Immature natural killer cell (primary cell): Measurements from ENCODE around the gene C10orf62. TPM values are rescaled to one million over a fixed set of nuclear protein-coding genes. Genes with fewer than 3 reads are reported as not detected.
A peak's percentile ranks its signal among the peaks of the same experiment; 100 is the strongest.

ENCODE experiments used
- DNase-seq, 3 donors: peaks; one replicate each; pipeline ENCODE4 v3.0.0; 2022; ENCODE audit warnings: mixed read lengths in 1 of 3
- H3K27ac Mint-ChIP-seq, 6 donors: one replicate each; pipeline ENCODE4 v1.8.0; 2020; ENCODE audit warnings: mixed read lengths in 6 of 6, mild to moderate bottlenecking in 5 of 6, inconsistent platforms in 4 of 6, moderate library complexity in 3 of 6
- H3K27me3 Mint-ChIP-seq, 3 donors: one replicate each; pipeline ENCODE4 v1.8.0; 2020 to 2021; ENCODE audit warnings: low read depth in 3 of 3, mild to moderate bottlenecking in 3 of 3, mixed read lengths in 3 of 3, moderate library complexity in 3 of 3, inconsistent platforms in 1 of 3
- H3K36me3 Mint-ChIP-seq, 3 donors: one replicate each; pipeline ENCODE4 v1.8.0; 2020; ENCODE audit warnings: mixed read lengths in 3 of 3, inconsistent platforms in 2 of 3, mild to moderate bottlenecking in 2 of 3
- H3K4me1 Mint-ChIP-seq, 2 donors: one replicate each; pipeline ENCODE4 v1.8.0; 2020; ENCODE audit warnings: inconsistent platforms in 2 of 2, mild to moderate bottlenecking in 2 of 2, mixed read lengths in 2 of 2, moderate library complexity in 1 of 2
- H3K4me3 Mint-ChIP-seq, 5 donors: one replicate each; pipeline ENCODE4 v1.8.0; 2020; ENCODE audit warnings: mild to moderate bottlenecking in 5 of 5, mixed read lengths in 5 of 5, inconsistent platforms in 3 of 5, moderate library complexity in 3 of 5
- H3K9me3 Mint-ChIP-seq, 6 donors: one replicate each; pipeline ENCODE4 v1.8.0; 2020; ENCODE audit warnings: mild to moderate bottlenecking in 6 of 6, mixed read lengths in 6 of 6, inconsistent platforms in 4 of 6, moderate library complexity in 3 of 6
- polyA plus RNA-seq, 3 donors: library from polyadenylated mRNA; unstranded; fragments of 300-500 nt; fragmentation: Illumina TruSeq; gene quantifications; one replicate each; pipeline ENCODE4 v1.2.3, GENCODE V29; 2021

Gene C10orf62
- polyA plus RNA-seq, 3 donors from 2014 or later, result not detected

DNA sequence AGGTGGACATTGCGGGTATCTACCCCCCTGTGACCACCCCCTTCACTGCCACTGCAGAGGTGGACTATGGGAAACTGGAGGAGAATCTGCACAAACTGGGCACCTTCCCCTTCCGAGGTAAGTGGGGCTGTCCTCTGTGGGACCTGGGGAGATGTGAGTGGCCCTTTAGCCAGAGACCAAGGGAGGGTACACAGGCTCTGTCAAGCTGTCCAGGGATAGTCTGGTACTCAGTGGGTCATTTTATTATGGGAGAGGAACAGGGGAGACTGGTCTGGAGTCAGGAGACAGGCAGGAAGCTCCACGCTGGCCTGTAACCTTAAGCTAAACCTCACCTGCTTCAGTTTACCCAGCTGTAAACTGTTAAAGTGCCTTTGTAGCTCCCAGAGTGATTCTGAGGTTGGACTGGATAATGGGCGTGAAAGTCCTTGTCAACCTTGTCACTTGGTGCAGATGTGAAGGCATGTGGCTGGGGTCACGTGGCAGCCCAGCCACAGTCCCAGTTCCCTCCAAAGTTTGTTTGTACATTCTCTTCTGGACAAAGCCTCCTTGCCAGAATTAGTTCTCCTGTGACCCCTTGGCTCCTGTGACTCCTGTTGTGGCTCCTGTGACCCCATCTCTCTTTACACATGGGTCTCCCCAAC, 4.6 kb upstream of the C10orf62 start:
- DNase-seq, result no peak
- H3K27ac Mint-ChIP-seq, result no peak overlapping the region
- no peaks in the 10 kb centered on the region for H3K36me3 Mint-ChIP-seq
- H3K4me1 Mint-ChIP-seq, result peaks cover 5 to 10% of the 10 kb centered on the region in 2 donors
- H3K4me3 Mint-ChIP-seq, result no peak overlapping the region
- no peaks in the 10 kb centered on the region for H3K9me3 Mint-ChIP-seq
- peaks cover 0 to 6% (median 6%) of the 10 kb centered on the region in 3 donors for H3K27me3 Mint-ChIP-seq

DNA sequence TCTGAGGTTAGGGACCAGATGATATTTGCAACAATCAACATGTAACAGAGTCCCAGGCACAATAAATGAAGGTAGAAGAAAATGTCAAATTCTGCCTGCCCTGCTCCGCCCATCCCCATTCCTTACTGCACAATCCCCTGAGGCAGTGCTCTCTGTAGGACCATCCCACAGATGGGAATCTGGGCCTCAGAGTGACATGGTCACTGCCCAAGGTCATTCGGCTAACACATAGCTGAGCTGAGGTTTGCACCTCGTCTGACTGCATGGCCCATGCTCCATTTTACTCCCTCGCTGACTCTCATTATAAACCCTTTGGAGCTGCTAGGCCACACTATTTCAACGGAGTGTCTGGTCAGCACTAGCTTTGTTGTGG, 4.1 kb upstream of the C10orf62 start:
- H3K36me3 Mint-ChIP-seq, result no peaks in the 10 kb centered on the region
- H3K4me3 Mint-ChIP-seq, result no peak overlapping the region
- H3K27me3 Mint-ChIP-seq, result peaks cover 5 to 9% (median 6%) of the 10 kb centered on the region in 3 donors
- no peak overlapping the region for H3K27ac Mint-ChIP-seq
- H3K4me1 Mint-ChIP-seq, result peaks cover 10 to 15% of the 10 kb centered on the region in 2 donors
- H3K9me3 Mint-ChIP-seq, result no peaks in the 10 kb centered on the region
- no peak for DNase-seq

DNA sequence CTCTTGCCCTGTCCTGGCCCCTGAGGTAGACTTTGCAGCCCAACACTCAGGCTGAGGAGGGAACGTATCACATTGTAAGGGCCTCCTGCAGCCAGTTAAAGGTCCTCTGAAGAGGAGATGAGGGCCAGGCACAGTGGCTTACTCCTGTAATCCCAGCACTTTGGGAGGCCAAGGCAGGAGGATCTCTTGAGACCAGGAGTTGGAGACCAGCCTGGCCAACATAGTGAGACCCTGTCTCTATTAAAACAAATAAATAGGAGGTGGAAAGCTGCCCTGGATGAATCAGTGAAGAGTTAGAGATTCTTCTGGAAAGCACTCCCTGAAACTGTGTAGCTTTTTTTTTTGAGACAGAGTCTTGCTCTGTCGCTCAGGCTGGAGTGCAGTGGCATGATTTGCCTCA, 2.3 kb upstream of the C10orf62 start:
- Mint-ChIP-seq H3K4me3 (no peak overlapping the region), H3K9me3 (no peaks in the 10 kb centered on the region), H3K27ac (peak overlapping the region in 1 of 6 donors; percentile 28), H3K36me3 (no peaks in the 10 kb centered on the region), H3K4me1 (peaks cover 23 to 29% of the 10 kb centered on the region in 2 donors), H3K27me3 (peaks cover 5 to 7% (median 6%) of the 10 kb centered on the region in 3 donors)
- DNase-seq, result no peak

DNA sequence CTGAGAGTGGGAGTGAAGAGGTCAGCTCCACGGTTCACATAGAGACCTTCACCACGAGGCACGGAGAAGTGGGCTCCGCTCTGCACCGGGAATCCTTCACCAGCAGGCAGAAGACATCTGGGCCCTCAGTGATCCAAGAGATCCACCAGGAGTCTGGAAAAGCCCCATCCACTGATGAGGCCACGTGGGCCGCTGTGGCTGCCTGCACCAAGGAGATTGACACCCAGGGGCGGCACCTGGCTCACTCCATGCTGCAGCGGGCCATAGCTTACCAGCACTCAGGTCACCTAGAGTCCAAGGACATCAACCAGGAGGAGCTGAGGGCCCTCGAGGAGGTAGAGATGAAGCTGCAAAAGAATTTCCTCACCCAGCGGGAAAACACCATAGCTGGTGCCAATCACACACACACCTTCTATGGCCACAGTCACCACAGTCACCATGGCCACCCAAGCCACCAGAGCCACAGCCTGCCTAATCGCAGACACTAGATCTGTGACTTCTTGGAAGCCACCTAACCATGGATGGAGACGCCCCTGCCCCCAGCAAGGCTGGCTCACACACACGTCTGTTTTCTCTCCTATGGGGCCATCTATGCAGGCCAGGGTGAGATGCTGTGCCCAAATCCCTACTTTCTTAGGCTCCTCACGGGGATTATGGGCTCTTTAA, 694 bp downstream of the C10orf62 start:
- peak; percentile 69 to 73 (median 71) for DNase-seq
- H3K27ac Mint-ChIP-seq, result peak overlapping the region in 5 of 6 donors; percentile 65 to 87 (median 71)

DNA sequence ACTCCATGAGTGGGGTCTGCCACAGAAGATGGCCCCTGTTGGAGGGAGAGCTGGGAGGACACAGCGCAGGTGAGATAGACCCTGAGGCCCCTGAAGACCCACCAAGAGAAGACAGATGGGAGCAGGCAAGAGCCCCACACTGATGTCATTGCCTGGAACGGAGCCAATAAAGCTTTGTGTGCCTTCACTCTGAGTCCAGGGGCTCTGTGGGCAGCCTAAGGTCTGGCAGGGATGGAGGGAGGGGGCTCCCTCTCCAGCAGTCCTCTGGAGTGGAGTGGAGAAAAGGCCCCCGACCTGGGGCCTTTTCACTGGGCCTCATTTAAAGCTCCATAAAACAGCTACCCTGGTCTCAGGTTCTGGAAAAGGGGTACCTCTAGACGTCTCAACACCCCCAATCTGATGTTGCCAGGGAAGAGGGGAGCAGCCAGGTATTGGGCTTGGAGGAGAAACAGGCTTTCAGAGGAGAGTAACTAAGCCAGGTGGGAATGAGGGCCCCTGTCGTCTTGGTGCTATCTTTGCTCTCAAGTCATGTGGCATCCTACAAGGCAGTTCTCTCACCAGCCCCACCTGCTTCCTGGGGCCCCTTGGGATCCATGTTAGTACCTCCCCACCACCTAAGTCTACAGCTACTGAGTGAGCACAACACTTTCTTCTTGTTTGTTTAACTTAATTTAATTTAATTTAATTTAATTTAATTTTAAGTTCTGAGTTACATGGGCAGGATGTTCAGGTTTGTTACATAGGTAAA, 1.4 kb downstream of the C10orf62 start:
- no peak for DNase-seq
- H3K4me1 Mint-ChIP-seq, result peaks cover 23 to 29% of the 10 kb centered on the region in 2 donors
- no peaks in the 10 kb centered on the region for H3K9me3 Mint-ChIP-seq
- H3K36me3 Mint-ChIP-seq, result no peaks in the 10 kb centered on the region
- peak overlapping the region; percentile 3 to 73 (median 42) for H3K4me3 Mint-ChIP-seq
- H3K27ac Mint-ChIP-seq, result peak overlapping the region in 5 of 6 donors; percentile 65 to 87 (median 71)
- H3K27me3 Mint-ChIP-seq, result peaks cover 3 to 8% (median 5%) of the 10 kb centered on the region in 3 donors

More for the DNA sequence above, 694 bp downstream of the C10orf62 start:
- H3K4me1 Mint-ChIP-seq, result peaks cover 23 to 29% of the 10 kb centered on the region in 2 donors
- H3K9me3 Mint-ChIP-seq, result no peaks in the 10 kb centered on the region
- H3K27me3 Mint-ChIP-seq, result peaks cover 3 to 8% (median 5%) of the 10 kb centered on the region in 3 donors
- no peaks in the 10 kb centered on the region for H3K36me3 Mint-ChIP-seq
- H3K4me3 Mint-ChIP-seq, result peak overlapping the region; percentile 32 to 73 (median 42)

DNA sequence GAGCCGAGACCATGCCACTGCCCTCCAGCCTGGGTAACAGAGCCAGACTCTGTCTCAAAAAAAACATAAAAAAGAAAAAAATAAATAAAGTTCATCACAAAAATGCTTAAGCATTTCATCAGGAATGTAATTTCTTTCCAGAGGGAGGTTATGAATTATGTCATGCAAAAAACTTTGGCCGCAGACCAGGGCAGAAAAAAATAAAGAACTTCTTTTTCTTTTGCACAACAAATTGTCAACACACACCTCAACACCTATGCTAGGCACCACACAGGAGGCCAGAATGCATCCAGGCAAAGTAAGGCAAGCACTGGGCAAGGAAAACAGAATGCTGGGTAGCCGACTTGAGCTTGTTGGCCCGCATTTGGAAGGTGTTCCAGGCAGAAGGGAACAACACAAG, 3.9 kb downstream of the C10orf62 start:
- peaks cover 5 to 8% (median 5%) of the 10 kb centered on the region in 3 donors for H3K27me3 Mint-ChIP-seq
- no peaks in the 10 kb centered on the region for H3K36me3 Mint-ChIP-seq
- H3K4me3 Mint-ChIP-seq, result no peak overlapping the region
- peaks cover 23 to 29% of the 10 kb centered on the region in 2 donors for H3K4me1 Mint-ChIP-seq
- no peak overlapping the region for H3K27ac Mint-ChIP-seq
- no peaks in the 10 kb centered on the region for H3K9me3 Mint-ChIP-seq
- DNase-seq, result no peak

DNA sequence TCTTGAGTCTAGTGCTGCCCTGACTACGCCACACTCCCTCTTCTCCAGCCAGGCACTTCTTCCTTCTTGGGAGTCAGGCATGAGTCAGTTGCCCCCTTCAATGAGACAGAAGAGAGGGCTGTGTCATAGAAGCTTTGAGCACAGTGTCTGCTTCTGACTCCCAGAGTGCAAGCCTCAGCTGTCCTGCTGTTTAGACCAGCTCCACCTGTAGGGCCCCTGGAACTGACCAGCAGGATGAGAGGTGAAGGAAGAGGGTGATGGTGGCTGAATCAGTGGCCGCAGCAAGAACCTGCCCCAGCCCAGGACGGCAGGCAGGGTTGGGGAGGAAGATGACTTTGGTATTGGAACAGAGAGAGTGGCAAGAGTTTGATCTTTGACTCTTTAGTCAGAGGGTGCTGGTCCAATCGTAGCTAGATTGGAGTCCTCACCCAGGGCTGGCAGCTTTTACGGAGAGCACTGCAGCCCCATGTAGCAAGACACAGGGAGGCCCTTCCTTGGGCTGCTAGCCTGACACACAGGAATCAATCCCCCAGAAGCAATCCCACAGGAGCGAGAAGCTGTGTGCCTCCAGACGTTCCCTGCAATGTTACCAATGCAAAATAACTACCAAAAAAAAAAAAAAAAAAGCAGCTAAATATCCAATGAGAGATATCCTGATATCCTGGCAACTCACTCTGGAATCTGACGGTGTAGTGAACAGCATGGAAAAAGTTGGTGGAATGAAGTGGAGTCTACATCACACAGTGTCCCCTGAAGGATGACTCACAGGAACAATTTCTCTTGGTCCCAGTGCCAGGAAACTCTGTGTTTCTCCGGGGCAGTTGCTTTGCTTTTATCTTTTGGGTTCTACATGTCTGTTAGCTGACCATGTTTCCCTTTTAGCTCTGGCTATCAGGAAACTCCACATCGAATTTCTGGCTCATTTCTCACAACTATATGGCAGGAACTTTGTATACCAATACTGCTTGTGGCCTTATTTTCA, 6.9 kb downstream of the C10orf62 start:
- Mint-ChIP-seq H3K27ac (no peak overlapping the region), H3K36me3 (no peaks in the 10 kb centered on the region), H3K9me3 (no peaks in the 10 kb centered on the region), H3K27me3 (peaks cover 0 to 7% (median 4%) of the 10 kb centered on the region in 3 donors), H3K4me3 (no peak overlapping the region), H3K4me1 (peaks cover 5 to 6% of the 10 kb centered on the region in 2 donors)
- DNase-seq, result no peak

DNA sequence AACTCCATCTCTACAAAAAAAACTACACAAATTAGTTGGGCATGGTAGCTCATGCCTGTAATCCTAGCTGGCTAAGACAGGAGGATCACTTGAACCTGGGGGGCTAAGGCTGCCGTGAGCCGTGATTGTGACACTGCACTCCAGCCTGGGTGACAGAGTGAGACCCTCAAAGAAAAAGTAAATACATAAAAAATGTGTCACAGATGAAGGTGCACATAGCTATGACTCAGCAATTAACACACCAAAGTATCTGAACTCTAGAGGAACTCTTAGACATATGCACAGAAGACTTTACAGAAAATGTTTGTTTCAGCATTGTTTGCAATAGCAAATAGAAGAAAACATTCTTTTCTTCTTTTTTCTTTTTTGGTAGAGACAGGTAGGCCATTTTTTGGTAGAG, 8.3 kb downstream of the C10orf62 start:
- H3K27ac Mint-ChIP-seq, result peak overlapping the region in 1 of 6 donors; percentile 3
- peaks cover 0 to 7% (median 5%) of the 10 kb centered on the region in 3 donors for H3K27me3 Mint-ChIP-seq
- no peaks in the 10 kb centered on the region for H3K36me3 Mint-ChIP-seq
- no peak overlapping the region for H3K4me3 Mint-ChIP-seq
- no peaks in the 10 kb centered on the region for H3K4me1 Mint-ChIP-seq
- H3K9me3 Mint-ChIP-seq, result no peaks in the 10 kb centered on the region
- no peak for DNase-seq

DNA sequence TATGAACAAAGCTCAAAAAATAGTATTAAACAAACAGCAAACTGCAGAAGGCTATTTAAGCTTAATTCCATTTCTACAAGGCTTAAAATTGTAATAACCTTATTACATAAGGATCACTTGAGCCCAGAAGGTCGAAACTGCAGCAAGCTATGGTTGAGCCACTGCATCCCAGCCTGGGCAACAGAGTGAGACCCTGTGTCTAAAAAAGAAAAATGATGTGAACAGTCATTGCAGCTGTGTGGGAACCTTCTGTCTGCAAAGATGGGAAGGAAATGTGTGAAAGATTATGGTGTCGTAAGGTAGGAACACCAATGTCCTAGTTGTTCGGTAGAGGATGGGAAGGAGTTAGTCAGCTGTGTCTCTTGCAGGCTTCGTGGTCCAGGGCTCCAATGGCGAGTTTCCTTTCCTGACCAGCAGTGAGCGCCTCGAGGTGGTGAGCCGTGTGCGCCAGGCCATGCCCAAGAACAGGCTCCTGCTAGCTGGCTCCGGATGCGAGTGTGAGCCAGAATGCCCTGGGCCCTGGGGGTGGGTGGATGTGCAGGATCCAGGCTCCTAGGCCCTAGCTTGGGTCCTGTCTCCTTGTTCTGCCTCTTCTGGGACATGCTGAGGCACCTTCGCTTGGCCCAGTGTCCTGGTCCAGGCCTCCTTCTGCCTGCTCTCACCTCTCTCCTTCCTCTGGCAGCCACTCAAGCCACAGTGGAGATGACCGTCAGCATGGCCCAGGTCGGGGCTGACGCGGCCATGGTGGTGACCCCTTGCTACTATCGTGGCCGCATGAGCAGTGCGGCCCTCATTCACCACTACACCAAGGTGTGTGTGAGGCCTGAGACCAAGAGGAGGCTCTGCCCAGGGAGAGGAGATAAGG, 9.1 kb downstream of the C10orf62 start:
- Mint-ChIP-seq H3K27ac (peak overlapping the region in 2 of 6 donors; percentile 3 to 20), H3K9me3 (no peaks in the 10 kb centered on the region), H3K27me3 (peaks cover 0 to 6% (median 3%) of the 10 kb centered on the region in 3 donors), H3K4me3 (no peak overlapping the region), H3K36me3 (no peaks in the 10 kb centered on the region), H3K4me1 (no peaks in the 10 kb centered on the region)
- DNase-seq, result no peak

DNA sequence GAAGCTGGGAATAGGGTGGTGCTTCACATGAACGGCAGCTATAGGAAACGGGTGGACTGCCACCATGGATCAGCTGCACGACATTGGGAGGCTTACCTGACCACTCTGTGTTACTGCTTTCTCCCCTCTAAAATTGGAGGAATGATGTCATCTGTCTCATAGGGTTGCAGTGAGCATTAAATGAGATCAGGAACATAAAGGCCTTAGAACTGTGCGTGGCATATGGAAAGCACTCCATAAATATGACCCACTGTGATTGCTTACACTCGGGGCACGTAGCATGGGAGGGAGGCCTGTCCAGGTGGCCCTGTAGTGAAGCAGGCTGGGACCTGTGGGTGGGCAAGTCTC, 9.7 kb downstream of the C10orf62 start:
- no peak for DNase-seq
- peaks cover 0 to 6% (median 3%) of the 10 kb centered on the region in 3 donors for H3K27me3 Mint-ChIP-seq
- peak overlapping the region in 1 of 6 donors; percentile 20 for H3K27ac Mint-ChIP-seq
- H3K9me3 Mint-ChIP-seq, result no peaks in the 10 kb centered on the region
- no peaks in the 10 kb centered on the region for H3K4me1 Mint-ChIP-seq
- H3K4me3 Mint-ChIP-seq, result no peak overlapping the region
- H3K36me3 Mint-ChIP-seq, result no peaks in the 10 kb centered on the region

DNA sequence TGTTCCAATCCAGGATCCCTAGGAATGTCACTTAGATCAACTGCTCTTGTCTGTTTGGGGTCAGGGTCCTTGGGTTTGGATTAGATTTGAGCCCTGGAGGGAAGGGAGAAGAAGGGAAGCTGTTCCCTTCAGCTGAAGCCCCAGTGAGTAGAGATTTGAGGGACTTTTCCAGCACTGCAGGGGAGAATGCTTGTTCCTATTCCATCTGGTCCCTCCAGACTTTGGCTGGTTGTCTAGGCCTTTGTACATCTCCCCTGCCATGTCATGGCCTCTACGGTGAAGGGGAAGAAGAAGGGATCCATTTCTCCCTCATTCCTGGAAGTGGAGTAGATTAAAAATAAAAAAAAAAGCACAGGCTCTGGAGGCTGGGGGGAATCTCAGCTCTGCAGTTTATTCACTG, 11.1 kb downstream of the C10orf62 start:
- H3K4me1 Mint-ChIP-seq, result no peaks in the 10 kb centered on the region
- no peak for DNase-seq
- no peaks in the 10 kb centered on the region for H3K36me3 Mint-ChIP-seq
- no peak overlapping the region for H3K27ac Mint-ChIP-seq
- no peaks in the 10 kb centered on the region for H3K9me3 Mint-ChIP-seq
- H3K4me3 Mint-ChIP-seq, result no peak overlapping the region
- peaks cover 0 to 6% (median 3%) of the 10 kb centered on the region in 3 donors for H3K27me3 Mint-ChIP-seq

DNA sequence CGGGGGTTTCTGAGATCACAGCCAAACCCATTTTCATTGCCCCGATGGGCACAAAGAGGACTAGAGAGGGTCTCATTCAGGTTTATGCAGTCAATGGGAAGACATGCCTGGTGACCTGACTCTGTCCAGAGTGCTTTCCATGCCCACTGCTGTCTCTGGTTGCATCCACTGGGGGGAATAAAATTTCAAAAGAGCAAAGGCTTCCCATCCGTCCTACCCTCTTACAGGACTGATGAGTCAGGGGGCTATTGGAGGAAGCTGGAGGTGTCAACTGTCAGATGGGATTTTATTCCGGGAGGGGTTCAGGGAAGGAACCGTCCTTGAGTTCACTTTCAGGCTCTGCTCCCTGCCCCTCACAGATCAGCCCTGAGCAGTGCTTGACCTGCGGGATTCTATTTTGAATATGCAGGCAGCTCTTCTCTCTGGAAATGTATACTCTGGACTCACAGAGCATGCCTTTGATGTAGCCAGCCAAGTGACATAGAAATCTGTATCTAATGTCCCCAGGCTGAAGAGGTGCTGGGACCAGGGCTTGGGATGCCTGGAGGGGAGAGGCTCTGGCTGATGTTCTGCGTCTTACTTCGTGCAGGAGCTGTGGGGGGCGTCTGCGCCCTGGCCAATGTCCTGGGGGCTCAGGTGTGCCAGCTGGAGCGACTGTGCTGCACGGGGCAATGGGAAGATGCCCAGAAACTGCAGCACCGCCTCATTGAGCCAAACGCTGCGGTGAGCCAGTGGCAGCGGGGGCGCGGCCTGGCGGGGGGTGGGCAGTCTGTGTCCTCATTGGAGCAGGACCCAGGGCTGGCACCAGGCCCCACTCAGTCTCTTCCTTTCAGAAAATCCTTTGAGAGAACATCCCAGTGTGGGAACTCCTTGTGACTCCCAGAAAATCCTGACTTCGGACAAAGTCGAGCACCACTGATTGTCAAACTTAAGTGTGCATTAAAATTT, 12.0 kb downstream of the C10orf62 start:
- H3K4me1 Mint-ChIP-seq, result no peaks in the 10 kb centered on the region
- no peak overlapping the region for H3K4me3 Mint-ChIP-seq
- H3K27me3 Mint-ChIP-seq, result peaks cover 0 to 5% (median 3%) of the 10 kb centered on the region in 3 donors
- H3K36me3 Mint-ChIP-seq, result no peaks in the 10 kb centered on the region
- H3K9me3 Mint-ChIP-seq, result no peaks in the 10 kb centered on the region
- DNase-seq, result no peak
- H3K27ac Mint-ChIP-seq, result no peak overlapping the region
